Embryonic facial prominence (tissue), 1 donor: ENCODE results near the gene OSTF1.

Experiments used
- DNase-seq: peaks from one replicate; pipeline ENCODE4 v3.0.0-alpha.2; 2016; ENCODE audit errors: extremely low spot score

Gene OSTF1

GRCh38 chr9:75084081-75084672, 4.1 kb upstream of the OSTF1 start:
- no peak for DNase-seq

GRCh38 chr9:75085640-75086039, 2.7 kb upstream of the OSTF1 start:
- no peak for DNase-seq

GRCh38 chr9:75086541-75087288, 1.6 kb upstream of the OSTF1 start:
- DNase-seq, result no peak

- no peak for DNase-seq
Measured at GRCh38 chr9:75087289-75087823, 958 bp upstream of the OSTF1 start.

GRCh38 chr9:75088646-75089372, 495 bp downstream of the OSTF1 start:
- peak; percentile 49 for DNase-seq

DNA sequence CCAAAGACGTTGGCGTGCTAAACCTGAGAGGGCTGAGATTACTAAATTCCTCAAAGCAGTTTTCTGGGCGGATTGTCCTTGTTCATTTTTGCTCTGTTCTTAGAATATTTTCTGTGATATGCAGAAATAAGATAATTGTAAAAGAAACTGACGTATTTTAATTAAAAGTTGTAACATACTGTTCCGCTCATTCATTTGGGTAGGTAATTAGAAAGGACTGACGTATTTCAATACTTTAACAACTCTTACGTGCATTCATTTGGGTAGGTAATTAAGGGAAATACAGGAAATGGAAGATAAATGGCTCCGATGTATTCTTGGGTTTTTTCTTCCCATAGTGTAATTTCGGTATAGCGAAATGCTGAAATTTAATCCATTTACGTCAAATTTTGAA, 1.1 kb downstream of the OSTF1 start:
- DNase-seq, result no peak

DNA sequence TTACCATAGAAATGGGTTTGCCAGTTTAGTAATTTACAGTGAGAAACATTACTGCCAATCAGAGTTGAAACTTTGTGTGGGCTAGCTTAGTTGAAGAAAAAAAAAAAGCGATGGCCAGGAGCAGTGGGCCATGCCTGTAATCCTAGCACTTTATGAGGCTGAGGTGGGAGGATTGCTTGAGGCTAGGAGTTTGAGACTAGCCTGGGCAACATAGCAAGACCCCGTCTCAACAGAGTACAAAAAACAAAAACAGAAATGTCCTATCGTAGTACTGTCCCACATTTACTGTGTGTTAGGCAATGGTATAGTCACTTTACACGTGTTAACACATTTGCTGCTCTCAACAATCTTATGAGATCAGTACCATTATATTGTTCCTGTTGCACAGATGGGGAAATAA, 2.3 kb downstream of the OSTF1 start:
- DNase-seq, result no peak

- DNase-seq, result no peak
Measured at GRCh38 chr9:75092766-75093165, 4.5 kb downstream of the OSTF1 start.

DNA sequence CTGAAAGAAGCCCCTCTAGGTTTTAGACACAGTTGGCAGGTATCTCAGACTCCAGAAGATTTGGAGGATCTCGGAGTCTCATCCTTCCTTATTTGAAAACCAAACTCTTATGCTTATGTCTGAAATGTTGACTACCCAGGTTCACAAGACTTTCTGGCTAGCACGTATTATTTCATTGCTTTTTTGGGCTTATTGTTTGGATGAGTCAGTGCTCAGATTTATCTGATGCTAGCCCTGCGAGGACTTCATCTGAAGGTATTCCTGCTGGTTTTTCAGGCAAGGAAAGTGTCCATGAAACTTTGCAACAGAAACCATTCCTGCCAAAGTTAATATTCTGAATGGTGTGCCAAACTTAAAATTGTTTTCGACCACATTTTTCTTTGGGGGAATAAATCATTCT, 8.5 kb downstream of the OSTF1 start:
- no peak for DNase-seq

DNA sequence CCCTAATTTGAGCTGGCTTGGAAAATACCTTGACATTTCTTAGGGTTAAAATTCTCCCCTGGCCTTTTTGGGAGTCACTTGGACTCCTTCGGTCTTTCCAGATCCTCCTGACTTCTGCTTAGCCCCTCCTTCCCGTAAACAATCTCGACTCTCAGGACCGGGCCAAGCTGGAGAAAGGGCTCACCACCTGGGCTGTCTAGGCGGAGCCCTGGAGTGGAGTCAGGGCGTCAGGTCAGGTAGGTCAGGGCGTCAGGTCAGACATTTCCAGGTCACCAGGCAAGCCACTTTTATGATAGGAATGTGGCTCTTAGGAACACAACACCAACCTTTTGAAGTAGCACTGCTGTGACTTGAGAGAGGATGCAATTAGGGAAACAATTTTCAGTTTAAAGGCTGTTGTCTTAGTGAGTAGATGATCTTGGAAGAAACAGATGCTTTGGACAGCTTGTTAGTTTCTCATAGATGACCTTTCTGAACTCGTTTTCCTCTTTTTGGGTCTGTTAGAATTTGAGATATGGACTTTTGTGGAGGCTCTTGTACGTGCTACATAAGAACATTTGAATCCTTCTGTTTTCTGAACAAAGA, 12.8 kb downstream of the OSTF1 start:
- no peak for DNase-seq

DNA sequence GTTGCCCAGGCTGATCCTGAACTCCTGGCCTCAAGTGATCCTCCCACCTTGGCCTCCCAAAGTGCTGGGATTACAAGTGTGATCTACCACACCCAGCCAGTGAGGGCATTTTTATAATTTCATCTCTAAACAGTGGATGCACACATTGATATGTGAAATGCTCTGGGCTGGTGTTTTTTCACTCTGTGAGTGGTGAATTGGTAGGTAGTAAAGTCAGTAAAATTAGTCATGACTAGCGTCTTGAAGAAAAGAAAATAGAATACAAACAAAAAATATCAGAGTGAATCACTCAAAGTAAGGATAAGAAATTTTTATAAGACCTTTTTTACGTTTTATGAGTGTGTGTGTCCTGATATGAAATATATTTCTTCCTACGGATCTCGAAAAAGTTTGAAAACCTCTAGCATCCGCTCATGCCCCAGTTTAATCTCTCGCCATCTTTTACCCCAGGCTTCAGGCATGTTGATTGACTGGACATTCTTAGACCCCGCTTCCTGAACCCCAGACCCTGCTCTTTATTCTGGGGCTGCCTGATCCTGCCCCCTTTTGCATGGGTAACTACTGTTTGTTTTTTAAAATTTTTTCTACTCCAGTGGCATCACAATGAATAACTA, 14.0 kb downstream of the OSTF1 start:
- no peak for DNase-seq

- DNase-seq, result no peak
Measured at GRCh38 chr9:75104607-75105006, 16.3 kb downstream of the OSTF1 start.

- no peak for DNase-seq
Measured at GRCh38 chr9:75105019-75105540, 16.8 kb downstream of the OSTF1 start.

GRCh38 chr9:75105841-75106240, 17.5 kb downstream of the OSTF1 start:
- no peak for DNase-seq

DNA sequence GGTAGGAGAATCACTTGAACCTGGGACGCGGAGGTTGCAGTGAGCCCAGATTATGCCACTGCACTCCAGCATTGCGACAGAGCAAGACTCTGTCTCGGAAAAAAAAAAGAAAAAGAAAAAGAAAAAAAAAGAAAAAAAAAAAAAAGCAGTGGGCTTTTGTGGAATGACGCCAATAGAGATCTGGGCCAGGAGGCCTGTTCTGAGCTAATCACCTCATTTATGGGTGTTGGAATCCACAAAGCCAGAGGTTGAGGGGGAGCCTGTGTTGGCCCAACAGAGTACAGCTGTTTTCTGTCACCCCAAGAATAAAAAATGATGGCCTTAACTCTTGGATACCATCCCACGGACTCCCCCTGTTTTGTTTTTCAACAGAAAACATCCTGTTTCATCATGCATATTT, 18.5 kb downstream of the OSTF1 start:
- no peak for DNase-seq

DNA sequence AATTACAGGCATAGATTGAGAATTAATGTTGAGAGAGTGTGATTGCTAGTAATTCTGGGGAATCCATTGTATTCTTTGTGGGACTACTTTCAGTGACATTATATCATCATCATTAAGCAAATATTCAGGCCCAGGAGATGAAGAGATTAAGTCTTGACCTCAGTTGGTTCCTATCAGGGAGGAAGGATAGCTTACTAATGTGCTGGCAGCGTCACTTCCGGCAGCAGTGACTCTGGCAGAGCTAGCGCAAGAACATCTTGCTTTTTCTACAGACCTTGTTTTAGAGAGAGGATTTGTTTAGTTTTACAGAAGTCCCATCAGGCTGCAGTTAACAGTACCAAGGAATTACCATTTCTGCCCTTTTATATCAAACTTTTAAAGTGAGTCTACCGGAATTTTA, 20.3 kb downstream of the OSTF1 start:
- DNase-seq, result no peak

GRCh38 chr9:75109210-75109839, 21.0 kb downstream of the OSTF1 start:
- no peak for DNase-seq

DNA sequence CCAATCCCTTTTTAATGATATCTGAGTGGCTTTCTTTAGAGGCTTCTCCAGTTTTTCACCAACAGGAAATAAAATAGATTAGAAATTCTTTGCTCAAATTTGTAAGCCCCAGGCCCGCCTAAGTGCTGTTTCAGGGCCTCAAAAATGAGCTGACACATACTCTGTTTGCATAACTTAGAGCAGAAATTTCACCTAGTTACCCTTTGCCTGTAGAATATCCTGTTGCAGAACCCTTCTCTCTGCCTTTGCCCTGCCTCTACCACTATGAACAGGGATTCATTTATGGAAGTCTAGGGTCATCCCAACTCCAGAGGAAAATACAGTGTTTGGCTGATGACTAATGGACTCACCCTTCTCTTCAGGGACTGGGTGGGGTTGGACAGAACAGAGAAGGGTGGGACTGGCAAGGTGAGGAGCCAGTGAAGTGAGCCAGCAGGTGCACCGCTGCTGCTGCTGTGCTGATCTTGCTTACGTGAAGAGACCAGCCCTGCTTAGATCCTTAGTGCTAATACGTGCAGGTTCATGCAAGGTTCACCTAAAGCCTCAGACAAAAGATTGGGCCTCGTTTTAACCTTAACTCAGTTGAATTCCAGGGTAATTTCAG, 22.8 kb downstream of the OSTF1 start:
- DNase-seq, result no peak

- DNase-seq, result no peak
Measured at GRCh38 chr9:75112789-75113188, 24.5 kb downstream of the OSTF1 start.

- DNase-seq, result no peak
Measured at GRCh38 chr9:75116306-75116705, 28.0 kb downstream of the OSTF1 start.

GRCh38 chr9:75117564-75117963, 29.2 kb downstream of the OSTF1 start:
- no peak for DNase-seq
